Activated CD4-positive, alpha-beta T cell treated with anti-CD3 and anti-CD28 coated beads, Interleukin-2, Interleukin-6, amounts not matched to agents 100 ng/mL and 50 ng/mL, durations not matched to agents 16 hours and 8 hours (primary cell): ENCODE data around the gene KCNA2.
A peak's percentile ranks its signal among the peaks of the same experiment; 100 is the strongest.

Source experiments
- DNase-seq: peaks from one replicate; pipeline ENCODE4 v3.0.0-alpha.2; 2020

Gene KCNA2

DNA sequence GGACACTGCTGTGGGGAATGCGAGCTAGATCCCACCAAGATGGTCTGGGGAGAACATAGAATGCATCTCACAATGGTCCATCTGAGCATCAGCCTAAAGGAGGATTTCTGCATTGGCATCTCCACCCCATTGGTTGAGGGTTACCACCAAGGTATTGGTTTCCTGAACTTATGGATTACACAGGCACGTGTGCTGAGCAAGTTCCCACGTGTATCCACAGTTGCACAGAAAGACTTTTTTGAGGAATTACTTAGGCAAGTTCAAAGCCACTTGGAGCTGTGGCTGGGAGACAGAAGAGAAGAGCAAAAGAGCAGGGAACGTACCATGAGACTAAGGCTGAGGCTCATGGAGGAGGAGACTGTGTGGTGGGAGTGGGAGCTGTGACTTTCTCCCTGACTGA, 43.1 kb downstream of the KCNA2 start:
- DNase-seq: no peak

DNA sequence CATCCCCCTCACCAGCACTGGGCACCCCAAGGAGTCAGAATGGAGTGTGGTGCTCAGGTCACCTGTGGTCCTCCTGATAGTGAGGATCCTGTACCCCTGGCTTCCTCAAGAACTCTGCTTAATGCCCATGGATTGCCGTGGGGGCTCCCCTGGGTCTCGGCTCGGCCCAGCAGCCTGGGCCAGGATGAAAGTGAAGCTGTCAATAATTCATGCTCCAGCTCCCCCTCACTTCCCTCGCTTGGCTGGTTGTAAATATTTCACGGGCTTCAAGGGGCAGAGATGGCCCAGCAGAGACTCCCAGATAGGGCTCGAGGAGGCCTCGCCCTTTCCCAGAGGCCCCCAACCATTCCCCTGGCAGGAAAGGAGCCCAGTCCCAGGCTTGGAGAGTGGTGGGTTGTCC, 44.6 kb downstream of the KCNA2 start:
- no peak for DNase-seq

DNA sequence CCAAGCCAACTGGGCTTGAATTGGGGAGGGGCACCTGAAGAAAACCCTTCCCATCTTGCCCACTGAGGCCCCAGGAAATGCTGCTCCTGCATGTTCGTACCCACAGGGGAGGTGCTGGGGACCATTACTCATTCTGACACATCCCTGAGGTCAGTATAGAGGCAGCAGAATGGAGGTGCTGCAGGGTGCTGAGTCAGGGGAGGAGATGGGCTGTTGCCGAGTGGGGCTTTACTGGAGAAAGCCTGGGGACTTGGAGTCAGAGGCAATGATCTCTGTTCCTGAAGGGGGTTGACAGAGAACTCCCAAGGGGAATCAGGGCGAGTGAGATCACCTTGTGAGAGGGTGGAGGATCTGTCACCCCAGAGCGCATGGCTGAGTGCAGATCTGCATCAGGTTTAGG, 47.0 kb downstream of the KCNA2 start:
- peak; percentile 28 for DNase-seq

DNA sequence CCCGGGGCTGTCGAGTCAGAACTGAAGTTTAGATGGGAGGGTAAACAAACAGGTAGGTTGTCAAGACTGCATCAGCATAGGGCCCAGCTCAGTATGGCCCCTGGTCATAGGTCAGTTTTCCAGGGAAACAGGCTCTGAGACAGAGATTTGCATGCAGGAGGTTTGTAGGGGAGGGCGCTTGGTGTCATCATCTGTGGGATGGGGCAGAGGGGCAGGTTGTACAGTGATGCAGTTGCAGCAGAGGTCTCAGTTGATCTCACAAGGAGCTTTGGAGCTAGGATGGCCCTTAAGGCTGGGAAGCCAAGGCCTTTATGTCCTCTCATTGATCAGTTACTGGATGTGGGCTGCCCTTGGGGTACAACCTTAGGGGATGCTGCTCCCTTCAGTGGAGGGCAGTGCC, 48.7 kb downstream of the KCNA2 start:
- DNase-seq: no peak

DNA sequence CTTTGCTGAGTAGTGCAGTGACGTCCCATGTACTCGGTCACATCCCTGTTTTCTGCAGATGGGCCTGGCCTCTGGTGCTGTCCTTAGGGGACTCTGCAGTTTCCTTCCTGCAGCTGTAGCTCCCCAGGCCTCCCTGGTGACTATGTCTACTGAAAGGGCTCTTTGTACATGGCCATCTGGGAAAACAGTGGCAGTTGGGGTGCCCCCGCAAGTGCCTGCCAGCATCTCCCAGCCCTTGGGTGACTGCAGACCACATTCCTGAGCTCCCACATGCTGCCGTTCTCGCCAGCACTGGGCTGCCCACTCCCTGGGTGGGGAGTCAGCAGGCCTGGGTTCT, 49.7 kb downstream of the KCNA2 start:
- DNase-seq: no peak

DNA sequence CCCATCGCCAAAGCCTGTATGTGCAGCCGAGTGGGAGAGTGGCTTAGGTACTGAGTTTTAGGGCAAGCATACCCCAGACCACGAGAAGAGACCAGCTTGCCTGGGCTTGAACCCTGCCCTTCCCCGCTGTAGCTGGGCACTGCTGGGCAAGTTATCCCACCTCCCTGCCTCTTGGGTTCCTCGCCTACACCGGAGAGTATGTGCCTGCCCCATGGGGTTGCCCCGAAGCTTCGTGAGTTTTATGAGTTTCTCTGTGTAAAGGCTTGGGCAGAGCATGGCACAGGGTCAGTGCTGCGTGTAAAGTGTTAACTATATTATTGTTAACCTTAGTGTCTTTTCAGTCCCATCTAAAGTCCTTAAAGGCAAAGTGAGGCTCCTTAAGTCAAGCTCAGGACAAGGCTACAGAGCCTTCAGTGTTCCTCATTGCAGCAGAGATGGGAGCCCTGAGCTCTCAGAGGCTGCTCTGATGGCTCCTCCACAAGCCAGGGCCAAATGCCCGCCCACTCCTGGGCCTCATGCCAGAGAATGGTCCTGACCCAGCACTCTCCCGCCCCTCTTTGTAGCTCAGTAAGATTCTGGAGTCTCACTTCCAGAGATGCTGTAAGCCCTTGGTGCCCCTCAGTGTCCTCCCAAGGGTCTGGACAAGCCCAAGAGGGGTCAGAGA, 50.2 kb downstream of the KCNA2 start:
- DNase-seq: no peak

DNA sequence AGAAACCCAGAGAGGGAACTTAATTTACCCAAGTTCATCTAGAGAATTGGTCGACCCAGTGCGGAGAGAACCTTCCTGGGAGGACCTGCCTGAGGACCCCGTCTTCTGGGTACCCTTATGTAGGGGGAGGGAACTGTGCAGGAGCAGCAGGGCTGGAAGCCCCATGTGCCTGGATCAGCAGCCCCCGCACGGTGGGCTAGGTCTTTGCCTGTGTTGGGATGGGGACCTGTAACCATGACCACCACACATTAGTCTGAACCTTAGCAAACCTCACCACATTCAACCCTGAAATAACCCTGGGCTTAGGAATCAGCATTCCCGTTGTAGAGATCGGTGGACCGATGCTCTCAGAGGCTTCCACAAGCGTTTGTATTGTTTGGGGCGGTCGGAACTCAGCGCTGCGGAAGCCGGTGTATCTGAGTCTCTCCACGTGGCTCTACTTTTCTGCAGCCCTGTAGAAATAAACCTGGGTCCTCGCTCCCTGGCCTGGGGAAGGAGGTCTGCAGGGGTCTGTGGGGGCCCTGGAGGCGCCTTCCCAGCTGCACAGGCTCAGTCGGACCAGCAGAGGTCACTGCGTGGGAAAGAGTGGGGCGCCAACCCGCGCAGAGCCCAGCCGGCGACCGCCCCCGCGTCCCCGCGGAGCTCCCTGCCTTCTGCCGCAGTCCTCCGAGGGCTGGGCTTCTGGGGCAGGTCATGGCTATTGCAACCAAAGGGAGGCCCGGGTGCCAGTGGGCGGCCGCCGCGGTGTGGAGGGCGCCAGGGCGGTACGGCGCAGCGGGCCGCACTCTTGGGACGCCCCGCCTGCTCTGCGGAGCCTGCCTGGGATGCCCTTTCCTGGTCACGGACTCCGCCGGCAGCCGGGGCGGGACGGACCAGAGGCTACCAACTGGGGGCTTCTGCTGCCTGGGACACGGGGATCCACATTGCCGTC, 51.0 kb downstream of the KCNA2 start:
- peak; percentile 57 for DNase-seq

DNA sequence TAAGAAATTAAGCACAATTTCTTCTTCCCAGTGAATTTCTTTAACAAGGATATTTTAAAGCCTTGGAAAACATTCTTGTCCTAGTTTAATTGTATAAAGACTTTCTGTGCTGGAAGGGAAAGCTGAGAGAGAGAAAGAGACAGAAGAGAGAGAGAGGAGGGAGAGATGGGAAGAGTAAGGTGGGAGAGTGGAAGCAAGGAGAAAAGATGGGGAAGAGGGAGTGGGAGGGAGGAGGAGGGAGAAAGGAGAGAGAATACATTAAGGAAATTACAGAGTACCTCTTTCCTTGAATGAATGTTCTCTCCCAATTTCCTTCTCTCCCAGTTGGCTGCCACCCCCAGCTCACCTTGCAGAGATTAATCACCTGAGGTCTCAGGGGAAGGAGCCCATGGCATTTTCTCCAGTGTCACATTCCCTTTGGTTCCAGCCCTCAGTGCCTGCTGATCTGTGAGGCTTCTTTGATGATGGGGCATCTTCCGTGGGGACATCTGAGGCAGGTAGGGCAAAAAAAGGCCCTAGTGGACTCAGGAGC, 54.8 kb downstream of the KCNA2 start:
- no peak for DNase-seq

DNA sequence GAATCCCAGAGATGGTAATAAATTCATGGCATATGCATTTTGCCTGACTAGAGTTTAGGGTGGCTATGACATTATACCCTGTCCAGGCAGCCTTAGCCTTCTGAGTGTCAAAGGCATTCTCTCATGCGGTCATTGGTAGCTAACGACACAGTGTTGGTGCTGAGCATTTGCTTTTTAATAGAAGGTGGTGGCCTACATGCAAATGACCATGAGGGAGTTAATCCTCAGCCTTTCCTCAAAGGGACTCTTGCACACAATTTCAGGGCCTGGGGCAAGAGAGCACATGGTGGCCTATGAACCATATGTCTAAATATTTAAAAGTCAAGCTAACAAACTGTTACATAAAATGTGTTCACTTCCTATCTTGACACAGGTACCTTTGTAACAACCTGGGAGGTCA, 56.3 kb downstream of the KCNA2 start:
- DNase-seq: no peak

DNA sequence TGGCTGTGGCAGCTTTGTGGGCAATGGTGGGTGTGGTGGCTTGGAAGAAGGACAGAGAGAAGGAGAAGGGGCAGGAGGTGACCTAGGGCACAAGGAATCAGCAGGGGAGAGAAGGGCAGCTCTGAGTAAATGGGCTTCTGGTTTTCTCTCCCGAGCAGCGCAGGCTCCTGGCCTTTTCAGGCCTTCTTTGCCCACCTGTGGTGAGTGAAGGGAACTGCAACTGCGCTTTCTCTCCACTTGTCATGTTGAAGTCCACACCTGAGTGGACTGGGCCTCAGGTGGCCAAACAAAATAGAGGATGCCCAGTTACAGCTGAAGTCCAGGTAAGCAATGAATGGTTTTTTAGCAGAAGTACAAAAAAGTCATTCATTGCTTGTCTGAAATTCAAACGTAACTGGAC, 57.8 kb downstream of the KCNA2 start:
- peak; percentile 13 for DNase-seq

DNA sequence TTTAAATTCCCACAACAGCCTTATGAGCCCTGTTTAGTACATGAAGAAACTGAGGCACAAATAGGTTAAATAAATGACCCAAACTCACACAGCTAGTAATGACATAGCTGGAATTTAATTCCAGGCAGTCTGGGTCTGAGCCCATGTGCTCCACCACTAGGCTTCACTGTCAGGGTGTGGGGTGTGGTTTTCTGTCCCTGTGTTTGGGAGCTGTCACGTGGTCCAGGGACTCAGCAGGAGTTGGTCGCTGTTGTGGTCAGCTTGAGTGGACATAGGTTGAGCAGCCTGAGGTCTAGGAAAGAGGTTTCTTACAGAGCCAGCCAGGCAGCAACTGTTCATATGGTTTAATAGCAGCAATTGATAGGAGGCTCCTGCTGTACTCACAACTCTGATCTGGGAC, 59.1 kb downstream of the KCNA2 start:
- no peak for DNase-seq

DNA sequence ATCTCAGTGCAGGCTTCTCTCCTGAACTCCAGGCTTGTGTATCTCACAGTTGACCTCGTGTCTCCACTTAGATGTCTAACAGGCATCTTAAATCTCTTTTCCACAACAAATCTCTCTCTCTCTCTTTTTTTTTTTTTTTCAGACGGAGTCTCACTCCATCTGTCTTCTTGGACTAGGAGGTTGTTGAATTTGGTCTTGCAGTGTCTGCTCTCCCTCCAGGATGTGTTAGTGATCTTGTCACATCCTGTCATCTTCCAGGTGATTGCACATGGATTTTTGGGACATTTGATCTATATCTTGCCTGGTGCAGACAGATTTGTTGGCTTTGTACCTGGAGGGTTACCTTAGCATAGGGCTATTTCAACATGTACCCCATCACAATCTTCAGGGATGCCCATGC, 60.7 kb downstream of the KCNA2 start:
- no peak for DNase-seq

DNA sequence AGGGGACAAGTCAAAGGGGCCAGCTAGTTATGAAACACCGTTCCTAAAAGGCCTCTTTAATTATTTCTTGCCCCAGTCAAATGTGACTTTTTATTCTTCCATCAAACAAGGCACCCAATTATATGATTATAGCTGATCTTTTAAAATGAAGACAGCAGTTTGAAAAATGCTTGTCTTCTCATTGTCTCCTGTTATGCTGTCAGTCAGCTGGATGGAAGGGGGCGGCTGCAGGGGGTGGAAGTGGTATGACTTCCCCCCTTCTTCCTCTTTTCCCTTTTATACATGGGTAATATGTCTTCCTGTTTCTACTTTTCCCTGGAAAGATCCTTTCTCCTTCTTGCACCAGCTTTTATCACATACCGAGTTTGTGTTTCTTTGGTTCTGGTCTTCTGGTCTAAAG, 61.4 kb downstream of the KCNA2 start:
- DNase-seq: no peak
